ENCODE results near the gene CACNA2D3.
A peak's percentile ranks its signal among the peaks of the same experiment; 100 is the strongest.

Gene CACNA2D3

GRCh38 chr3:54127499-54128056 is 5.2 kb downstream of the CACNA2D3 start:
- no peak for DNase-seq

GRCh38 chr3:54131026-54131605 is 8.8 kb downstream of the CACNA2D3 start:
- DNase-seq, result no peak

GRCh38 chr3:54131890-54132289 is 9.5 kb downstream of the CACNA2D3 start:
- DNase-seq, result no peak

- no peak for DNase-seq
Observed at GRCh38 chr3:54132685-54133084, 10.3 kb downstream of the CACNA2D3 start.

GRCh38 chr3:54133196-54133595 is 10.8 kb downstream of the CACNA2D3 start:
- no peak for DNase-seq

GRCh38 chr3:54134155-54134554 is 11.8 kb downstream of the CACNA2D3 start:
- no peak for DNase-seq

- no peak for DNase-seq
Observed at GRCh38 chr3:54134713-54135112, 12.4 kb downstream of the CACNA2D3 start.

GRCh38 chr3:54137311-54137710 is 15.0 kb downstream of the CACNA2D3 start:
- no peak for DNase-seq

GRCh38 chr3:54138937-54139547 is 16.7 kb downstream of the CACNA2D3 start:
- no peak for DNase-seq

GRCh38 chr3:54139630-54140029 is 17.3 kb downstream of the CACNA2D3 start:
- DNase-seq, result no peak

GRCh38 chr3:54144284-54144683 is 21.9 kb downstream of the CACNA2D3 start:
- DNase-seq, result no peak

- DNase-seq, result peak; percentile 74
Observed at GRCh38 chr3:54146506-54147239, 24.3 kb downstream of the CACNA2D3 start.

GRCh38 chr3:54150864-54151467 is 28.6 kb downstream of the CACNA2D3 start:
- DNase-seq, result no peak

- no peak for DNase-seq
Observed at GRCh38 chr3:54153477-54153876, 31.1 kb downstream of the CACNA2D3 start.

- DNase-seq, result no peak
Observed at GRCh38 chr3:54157860-54158259, 35.5 kb downstream of the CACNA2D3 start.

GRCh38 chr3:54159917-54160316 is 37.6 kb downstream of the CACNA2D3 start:
- no peak for DNase-seq

- no peak for DNase-seq
Observed at GRCh38 chr3:54163441-54163840, 41.1 kb downstream of the CACNA2D3 start.

- DNase-seq, result no peak
Observed at GRCh38 chr3:54164192-54164975, 42.0 kb downstream of the CACNA2D3 start.

GRCh38 chr3:54165865-54166264 is 43.5 kb downstream of the CACNA2D3 start:
- no peak for DNase-seq

- DNase-seq, result no peak
Observed at GRCh38 chr3:54167999-54168398, 45.6 kb downstream of the CACNA2D3 start.

GRCh38 chr3:54168451-54168850 is 46.1 kb downstream of the CACNA2D3 start:
- DNase-seq, result no peak

- DNase-seq, result no peak
Observed at GRCh38 chr3:54169524-54169923, 47.2 kb downstream of the CACNA2D3 start.

- DNase-seq, result no peak
Observed at GRCh38 chr3:54171509-54171908, 49.2 kb downstream of the CACNA2D3 start.

All from right forelimb (tissue), 1 donor.